ENCODE data around the gene SPG11. TPM values are rescaled to one million over a fixed set of nuclear protein-coding genes. Genes with fewer than 3 reads are reported as not detected.

SPG11 gene
- total and polyA plus RNA-seq, 2 of the 13 experiments (the other 11 are each of a cell fraction or from before 2014, with no cell fraction given) = 31.5 to 40.7 TPM

GRCh38 chr15:44536302-44536961 is 127.0 kb downstream of the SPG11 start (continued):
- TF ChIP-seq TEF (CRISPR knock-in tag; IDR thresholded peaks at IDR 0.05) (0 out of 2 replicates have a peak, but pooled peaks have one; percentile 26), FOXO1 (CRISPR knock-in tag; IDR thresholded peaks at IDR 0.05) (0 out of 2 replicates have a peak, but pooled peaks have one; percentile 25), U2AF1 (optimal IDR thresholded peaks at IDR 0.05; ENCODE audit: low read depth, low read length) (no peak), RERE (CRISPR knock-in tag; IDR thresholded peaks at IDR 0.05; ENCODE audit: low read depth) (peak; percentile 32; the same call in 1 of the 2 replicates), ZFYVE20 (CRISPR knock-in tag; IDR thresholded peaks at IDR 0.05; ENCODE audit: borderline replicate concordance, low read depth) (no peak), BRCA1 (CRISPR knock-in tag; IDR thresholded peaks at IDR 0.05) (no peak), PREB (CRISPR knock-in tag; IDR thresholded peaks at IDR 0.05) (no peak), BCLAF1 (IDR thresholded peaks at IDR 0.05) (no peak), ZNF546 (CRISPR knock-in tag; conservative IDR thresholded peaks at IDR 0.05) (0 out of 2 replicates have a peak, but pooled peaks have one; percentile 3), ZNF598 (CRISPR knock-in tag; IDR thresholded peaks at IDR 0.05; ENCODE audit: borderline replicate concordance) (no peak), ZNF768 (CRISPR knock-in tag; IDR thresholded peaks at IDR 0.05) (peak; percentile 33; the same call in 1 of the 2 replicates), STAT6 (CRISPR knock-in tag; IDR thresholded peaks at IDR 0.05; ENCODE audit: borderline replicate concordance) (no peak), ZNF563 (CRISPR knock-in tag; IDR thresholded peaks at IDR 0.05) (no peak), HNRNPLL (IDR thresholded peaks at IDR 0.05; ENCODE audit: low read depth, low read length, poor library complexity, severe bottlenecking) (peak; percentile 75), MATR3 (CRISPR knock-in tag; IDR thresholded peaks at IDR 0.05) (no peak), ZNF746 (CRISPR knock-in tag; IDR thresholded peaks at IDR 0.05) (peak; percentile 66)
